Panc1 (cell line): ENCODE measurements around the gene TIMM17A.
"Not testable (repeated sequence)": the region's sequence is repeated elsewhere in the genome, so short reads cannot be mapped to it uniquely, and the experiment has no call there.

ENCODE experiments used
- CTCF ChIP-seq: fragments of 450-650 bp; IDR thresholded peaks from 2 replicates; pipeline ENCODE4 v1.5.1; 2017; ENCODE audit warnings: mild to moderate bottlenecking
- POLR2AphosphoS5 ChIP-seq: IDR thresholded peaks from 2 replicates; pipeline ENCODE4 v1.6.1; 2012; ENCODE audit warnings: mild to moderate bottlenecking, low read depth, low read length, moderate library complexity
- REST ChIP-seq, 2 experiments: IDR thresholded peaks; 2 replicates each; pipeline ENCODE4 v1.6.1; 2011 to 2012; ENCODE audit warnings: low read depth in 2 of 2, control low read depth in 1 of 2, low read length in 1 of 2, mild to moderate bottlenecking in 1 of 2, moderate library complexity in 1 of 2; ENCODE audit not compliant: insufficient read depth in 1 of 2
- SIN3A ChIP-seq: IDR thresholded peaks from 2 replicates; pipeline ENCODE4 v1.6.1; 2012; ENCODE audit warnings: low read depth, mild to moderate bottlenecking, low read length, moderate library complexity, borderline replicate concordance; ENCODE audit not compliant: insufficient read depth
- TCF7L2 ChIP-seq: IDR thresholded peaks from 2 replicates; pipeline ENCODE4 v1.6.1; 2011; ENCODE audit warnings: mild to moderate bottlenecking, low read depth, low read length, inconsistent platforms

GRCh38 chr1:201940316-201940715 is 15.0 kb upstream of the TIMM17A start:
- TF ChIP-seq CTCF; POLR2AphosphoS5; REST (IDR thresholded peaks at IDR 0.05; ENCODE audit: insufficient read depth in 1 of 2, low read depth in 2 of 2, low read length in 1 of 2); TCF7L2; SIN3A: not testable (repeated sequence)
